Activated CD4-positive, alpha-beta T cell treated with anti-CD3 and anti-CD28 coated beads, Interleukin-2, amount 50 U/mL, for 4 hours (primary cell): Measurements from ENCODE around the gene PIH1D2.
"Not testable (repeated sequence)": the region's sequence is repeated elsewhere in the genome, so short reads cannot be mapped to it uniquely, and the experiment has no call there.

Experiments
- DNase-seq, 2 experiments: peaks; one replicate each; pipeline ENCODE4 v3.0.0-alpha.2; 2020

PIH1D2 gene

GRCh38 chr11:112073941-112074811 is at the start of gene PIH1D2, which contains the start of gene NKAPD1:
Gene PIH1D2 (minus strand): TSS chr11:112074017. CDS start chr11:112073174, 843 bp downstream.
Gene NKAPD1 (plus strand): TSS chr11:112074299. CDS start chr11:112075575, 1,276 bp downstream.
- DNase-seq = peak; percentile 72

- no peak for DNase-seq
Measured at GRCh38 chr11:112123129-112123528, 49.3 kb upstream of the PIH1D2 start.

- DNase-seq = no peak
Measured at GRCh38 chr11:112121981-112122615, 48.3 kb upstream of the PIH1D2 start.

GRCh38 chr11:112118176-112118575 is 44.4 kb upstream of the PIH1D2 start:
- DNase-seq = no peak

GRCh38 chr11:112115386-112115785 is 41.6 kb upstream of the PIH1D2 start:
- no peak for DNase-seq

GRCh38 chr11:112114460-112114859 is 40.6 kb upstream of the PIH1D2 start:
- DNase-seq = no peak

- no peak for DNase-seq
Measured at GRCh38 chr11:112113539-112114457, 40.0 kb upstream of the PIH1D2 start.

- DNase-seq = no peak
Measured at GRCh38 chr11:112106070-112106469, 32.3 kb upstream of the PIH1D2 start.

GRCh38 chr11:112103446-112103845 is 29.6 kb upstream of the PIH1D2 start:
- no peak for DNase-seq

GRCh38 chr11:112100462-112100861 is 26.6 kb upstream of the PIH1D2 start:
- DNase-seq = no peak

GRCh38 chr11:112097734-112098528 is 24.1 kb upstream of the PIH1D2 start:
- DNase-seq = no peak

GRCh38 chr11:112096194-112096593 is 22.4 kb upstream of the PIH1D2 start:
- no peak for DNase-seq

GRCh38 chr11:112095302-112095701 is 21.5 kb upstream of the PIH1D2 start:
- not testable (repeated sequence) for DNase-seq

- no peak for DNase-seq
Measured at GRCh38 chr11:112087212-112087611, 13.4 kb upstream of the PIH1D2 start.

- peak; percentile 93 for DNase-seq
Measured at GRCh38 chr11:112086422-112087191, 12.8 kb upstream of the PIH1D2 start, which contains the start of the genes SDHD and TIMM8B. Gene SDHD (plus strand): TSS chr11:112086873. CDS start chr11:112086908, 35 bp downstream. Gene TIMM8B (minus strand): TSS chr11:112086756. CDS start chr11:112086723, 33 bp downstream.

- peak; percentile 32 to 33 for DNase-seq
Measured at GRCh38 chr11:112085822-112086421, 12.1 kb upstream of the PIH1D2 start.

- no peak for DNase-seq
Measured at GRCh38 chr11:112082729-112083128, 8.9 kb upstream of the PIH1D2 start.

- no peak for DNase-seq
Measured at GRCh38 chr11:112062923-112063322, 10.9 kb downstream of the PIH1D2 start.

- no peak for DNase-seq
Measured at GRCh38 chr11:112058103-112058502, 15.7 kb downstream of the PIH1D2 start.

- no peak for DNase-seq
Measured at GRCh38 chr11:112057170-112057569, 16.6 kb downstream of the PIH1D2 start.

- no peak for DNase-seq
Measured at GRCh38 chr11:112051768-112052167, 22.0 kb downstream of the PIH1D2 start.
